Neural progenitor cell (in vitro differentiated cells): Measurements from ENCODE around the gene TIAM1. TPM values are rescaled to one million over a fixed set of nuclear protein-coding genes. Genes with fewer than 3 reads are reported as not detected.

ENCODE experiments used
- DNase-seq: peaks from one replicate; pipeline ENCODE4 v3.0.0-alpha.2; 2016; ENCODE audit warnings: low spot score
- H2AFZ ChIP-seq: fragments of 200-600 bp; sonication (generic); replicated peaks from 2 replicates; pipeline ENCODE4 v1.6.1; 2016; ENCODE audit warnings: antibody characterized with exemption
- H3F3A ChIP-seq: fragments of 200-600 bp; sonication (generic); 2 replicates; pipeline ENCODE4 v1.6.1; 2016; ENCODE audit warnings: antibody characterized with exemption, low read depth
- H3K27ac ChIP-seq: fragments of 200-600 bp; sonication (generic); 2 replicates; pipeline ENCODE4 v1.5.1; 2016; ENCODE audit warnings: mild to moderate bottlenecking
- H3K27me3 ChIP-seq: fragments of 200-600 bp; sonication (generic); 2 replicates; pipeline ENCODE4 v1.6.1; 2016; ENCODE audit warnings: mild to moderate bottlenecking, moderate library complexity
- H3K36me3 ChIP-seq: fragments of 200-600 bp; sonication (generic); 2 replicates; pipeline ENCODE4 v1.5.1; 2016
- H3K4me1 ChIP-seq: fragments of 200-600 bp; sonication (generic); 2 replicates; pipeline ENCODE4 v1.6.1; 2016; ENCODE audit warnings: mixed run types
- H3K4me2 ChIP-seq: fragments of 200-600 bp; sonication (generic); 2 replicates; pipeline ENCODE4 v1.6.1; 2016
- H3K4me3 ChIP-seq: fragments of 200-600 bp; sonication (generic); 2 replicates; pipeline ENCODE4 v1.5.1; 2016
- H3K79me2 ChIP-seq: fragments of 200-600 bp; sonication (generic); 2 replicates; pipeline ENCODE4 v1.6.1; 2016; ENCODE audit warnings: low read depth
- H3K9ac ChIP-seq: fragments of 200-600 bp; sonication (generic); 2 replicates; pipeline ENCODE4 v1.6.1; 2016
- H3K9me3 ChIP-seq: fragments of 200-600 bp; sonication (generic); 2 replicates; pipeline ENCODE4 v1.5.1; 2016; ENCODE audit warnings: low read depth
- H4K20me1 ChIP-seq: fragments of 200-600 bp; sonication (generic); 2 replicates; pipeline ENCODE4 v1.6.1; 2016; ENCODE audit warnings: low read depth
- H3K27ac Mint-ChIP-seq: 3 replicates; pipeline ENCODE4 v1.8.0; 2021; ENCODE audit warnings: mixed read lengths
- H3K27me3 Mint-ChIP-seq: 2 replicates; pipeline ENCODE4 v1.8.0; 2022; ENCODE audit warnings: low read depth, mild to moderate bottlenecking, inconsistent platforms, moderate library complexity, mixed read lengths; ENCODE audit not compliant: insufficient read depth
- H3K36me3 Mint-ChIP-seq: 3 replicates; pipeline ENCODE4 v1.8.0; 2021; ENCODE audit warnings: mixed read lengths
- H3K4me1 Mint-ChIP-seq: 3 replicates; pipeline ENCODE4 v1.8.0; 2021; ENCODE audit warnings: mixed read lengths
- H3K4me3 Mint-ChIP-seq: 3 replicates; pipeline ENCODE4 v1.8.0; 2021; ENCODE audit warnings: mild to moderate bottlenecking, moderate library complexity, mixed read lengths
- H3K9me3 Mint-ChIP-seq: 3 replicates; pipeline ENCODE4 v1.8.0; 2020; ENCODE audit warnings: mixed read lengths
- CTCF ChIP-seq: fragments of 200-600 bp; sonication (generic); IDR thresholded peaks from 2 replicates; pipeline ENCODE4 v1.5.1; 2017; ENCODE audit warnings: antibody characterized with exemption, mild to moderate bottlenecking
- EZH2 ChIP-seq: fragments of 200-600 bp; sonication (generic); IDR thresholded peaks from 2 replicates; pipeline ENCODE4 v1.6.1; 2017; ENCODE audit warnings: antibody characterized with exemption, mild to moderate bottlenecking, moderate library complexity
- EZH2phosphoT487 ChIP-seq: fragments of 200-600 bp; sonication (generic); IDR thresholded peaks from 2 replicates; pipeline ENCODE4 v1.6.1; 2017; ENCODE audit warnings: antibody characterized with exemption
- total RNA-seq: library from RNA; depleted of rRNA; stranded (reverse); fragments of >200 nt; gene quantifications from 2 replicates; pipeline ENCODE4 v1.2.3, GENCODE V29; 2015; ENCODE audit warnings: low replicate concordance

Gene TIAM1
- total RNA-seq, 1 donor from 2014 or later: 27.2 TPM

- Histone ChIP-seq H3K79me2 (no peaks in the 10 kb centered on the region), H3K27ac (no peak overlapping the region), H3K9me3 (no peaks in the 10 kb centered on the region), H3K9ac (no peak overlapping the region), H3K36me3 (no peaks in the 10 kb centered on the region), H3K4me2 (peak overlapping the region; percentile 16), H3K4me3 (no peak overlapping the region), H2AFZ (no peak overlapping the region), H3K4me1 (peaks cover 22% of the 10 kb centered on the region), H3K27me3 (no peaks in the 10 kb centered on the region), H3F3A (peaks cover 6% of the 10 kb centered on the region), H4K20me1 (peaks cover 18% of the 10 kb centered on the region)
- TF ChIP-seq EZH2 (no peak), CTCF (no peak), EZH2phosphoT487 (no peak)
- peak; percentile 39 for DNase-seq
- H3K4me3 Mint-ChIP-seq: no peak overlapping the region
- H3K9me3 Mint-ChIP-seq: no peaks in the 10 kb centered on the region
- no peak overlapping the region for H3K27ac Mint-ChIP-seq
- peaks cover 3% of the 10 kb centered on the region for H3K27me3 Mint-ChIP-seq
- H3K36me3 Mint-ChIP-seq: peaks cover 13% of the 10 kb centered on the region
- peaks cover 30% of the 10 kb centered on the region for H3K4me1 Mint-ChIP-seq
These were observed 171.7 kb downstream of the TIAM1 start for GRCh38 chr21:31172328-31172727.

DNA sequence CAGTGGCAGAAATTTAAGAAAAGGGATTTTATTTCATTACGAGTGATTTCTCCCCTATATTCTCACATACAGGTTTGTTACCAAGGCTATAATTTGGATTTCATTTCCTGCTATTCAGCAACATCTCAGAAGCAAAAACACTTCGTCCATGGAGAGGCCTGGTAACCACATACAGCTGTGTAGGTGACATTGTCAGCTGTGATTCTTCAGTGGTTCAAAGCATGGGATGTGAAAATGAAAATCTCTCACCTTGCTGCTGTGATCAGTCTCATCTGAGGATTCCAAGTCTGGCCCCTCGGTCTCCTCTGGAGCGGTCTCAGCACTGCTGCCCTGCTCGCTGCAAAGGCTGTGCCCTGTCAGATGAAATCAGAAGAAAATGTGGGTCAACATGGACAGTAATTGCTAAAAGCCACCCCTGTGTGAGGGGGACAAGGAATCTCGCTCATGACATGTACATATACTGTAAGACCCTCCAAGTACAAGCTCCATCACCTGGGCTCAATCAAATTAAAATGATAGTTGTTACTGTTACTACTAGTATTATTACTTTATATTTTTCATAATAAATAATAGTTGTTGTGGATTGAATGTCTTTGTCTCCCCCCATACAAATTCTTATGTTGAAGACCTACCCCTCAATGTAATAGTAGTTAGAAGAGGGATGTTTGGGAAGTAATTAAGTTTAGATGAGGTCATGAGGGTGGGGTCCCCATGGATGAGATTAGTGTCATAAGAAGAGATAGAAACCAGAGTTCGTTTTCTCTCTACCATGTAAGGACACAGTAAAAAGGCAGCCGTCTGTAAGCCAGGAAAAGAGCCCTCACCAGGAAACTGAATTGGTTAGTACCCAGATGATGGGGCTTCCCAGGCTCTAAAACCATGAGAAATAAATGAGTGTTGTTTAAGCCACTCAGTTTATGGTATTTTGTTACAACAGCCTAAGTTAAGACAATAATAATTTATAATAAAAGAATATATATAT lies 179.1 kb downstream of the TIAM1 start:
- TF ChIP-seq CTCF (no peak), EZH2phosphoT487 (no peak), EZH2 (no peak)
- no peak overlapping the region for H3K4me2 ChIP-seq
- H3K27me3 Mint-ChIP-seq: peaks cover 4% of the 10 kb centered on the region

DNA sequence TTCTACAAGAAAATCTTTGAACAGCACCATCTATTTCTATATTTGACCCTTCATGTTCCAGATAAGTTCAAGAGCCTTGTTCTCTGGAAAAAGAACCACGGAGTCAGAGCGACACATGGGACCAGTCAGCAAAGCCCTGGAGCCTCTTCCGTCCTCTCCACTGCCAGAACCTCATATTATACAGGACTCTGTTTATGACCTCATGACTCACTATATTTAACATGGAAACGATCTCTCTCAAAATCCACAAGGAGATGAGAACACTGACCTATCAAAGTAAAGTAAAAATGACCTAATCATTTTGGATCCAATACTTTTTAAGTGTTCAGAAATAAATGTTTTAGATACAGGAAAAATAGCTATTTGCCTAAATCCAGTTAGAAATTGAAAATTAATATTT lies 181.2 kb downstream of the TIAM1 start:
- Histone ChIP-seq H3K27me3 (no peaks in the 10 kb centered on the region), H2AFZ (no peak overlapping the region), H3K27ac (no peak overlapping the region), H3K9me3 (no peaks in the 10 kb centered on the region), H3K9ac (no peak overlapping the region), H3K79me2 (no peaks in the 10 kb centered on the region), H4K20me1 (peaks cover 28% of the 10 kb centered on the region), H3K4me1 (peaks cover 28% of the 10 kb centered on the region), H3K4me2 (no peak overlapping the region), H3K36me3 (no peaks in the 10 kb centered on the region), H3K4me3 (no peak overlapping the region), H3F3A (peaks cover 11% of the 10 kb centered on the region)
- Mint-ChIP-seq H3K36me3 (peaks cover 13% of the 10 kb centered on the region), H3K27me3 (peaks cover 6% of the 10 kb centered on the region), H3K9me3 (peaks cover 2% of the 10 kb centered on the region), H3K4me1 (peaks cover 34% of the 10 kb centered on the region), H3K27ac (no peak overlapping the region), H3K4me3 (no peak overlapping the region)
- TF ChIP-seq CTCF: no peak
- no peak for TF ChIP-seq EZH2phosphoT487
- no peak for TF ChIP-seq EZH2
- no peak for DNase-seq

More for the DNA sequence above, 179.1 kb downstream of the TIAM1 start:
- Mint-ChIP-seq H3K27ac (no peak overlapping the region), H3K4me1 (peaks cover 21% of the 10 kb centered on the region), H3K4me3 (no peak overlapping the region), H3K36me3 (peaks cover 10% of the 10 kb centered on the region), H3K9me3 (no peaks in the 10 kb centered on the region)
- H3K4me1 ChIP-seq: peaks cover 16% of the 10 kb centered on the region
- H3K79me2 ChIP-seq: no peaks in the 10 kb centered on the region
- no peaks in the 10 kb centered on the region for H3K9me3 ChIP-seq
- no peaks in the 10 kb centered on the region for H3K27me3 ChIP-seq
- peaks cover 21% of the 10 kb centered on the region for H4K20me1 ChIP-seq
- no peak for DNase-seq
- H3K9ac ChIP-seq: no peak overlapping the region
- no peak overlapping the region for H3K27ac ChIP-seq
- no peaks in the 10 kb centered on the region for H3K36me3 ChIP-seq
- H3K4me3 ChIP-seq: no peak overlapping the region
- H2AFZ ChIP-seq: no peak overlapping the region
- peaks cover 11% of the 10 kb centered on the region for H3F3A ChIP-seq
